Activated gamma-delta T cell (primary cell): ENCODE measurements around the gene MAST2.
"Not testable (repeated sequence)": the region's sequence is repeated elsewhere in the genome, so short reads cannot be mapped to it uniquely, and the experiment has no call there.

ENCODE experiments used
- DNase-seq: peaks from one replicate; lab custom pipeline; 2025; lab: John Stamatoyannopoulos, UW

The MAST2 gene

GRCh38 chr1:45938029-45938428, 134.6 kb downstream of the MAST2 start:
- no peak for DNase-seq

DNA sequence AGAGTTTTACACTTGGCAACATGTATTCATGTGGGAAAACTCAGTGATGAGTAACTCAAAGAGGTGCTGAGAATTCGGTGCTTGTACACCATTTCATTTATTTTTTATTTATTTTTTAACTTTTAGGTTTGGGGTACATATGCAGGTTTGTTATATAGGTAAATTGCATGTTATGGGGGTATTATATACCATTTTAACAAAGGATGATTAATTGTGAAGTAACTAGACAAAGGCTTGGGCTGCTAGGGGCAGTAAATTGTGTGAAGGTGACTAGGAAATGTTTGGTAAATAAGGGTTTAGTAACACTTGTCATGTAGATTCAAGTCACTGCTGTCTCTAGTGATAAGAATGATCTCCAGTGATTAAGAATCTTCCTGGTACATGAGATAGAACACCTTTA, 139.0 kb downstream of the MAST2 start:
- no peak for DNase-seq

DNA sequence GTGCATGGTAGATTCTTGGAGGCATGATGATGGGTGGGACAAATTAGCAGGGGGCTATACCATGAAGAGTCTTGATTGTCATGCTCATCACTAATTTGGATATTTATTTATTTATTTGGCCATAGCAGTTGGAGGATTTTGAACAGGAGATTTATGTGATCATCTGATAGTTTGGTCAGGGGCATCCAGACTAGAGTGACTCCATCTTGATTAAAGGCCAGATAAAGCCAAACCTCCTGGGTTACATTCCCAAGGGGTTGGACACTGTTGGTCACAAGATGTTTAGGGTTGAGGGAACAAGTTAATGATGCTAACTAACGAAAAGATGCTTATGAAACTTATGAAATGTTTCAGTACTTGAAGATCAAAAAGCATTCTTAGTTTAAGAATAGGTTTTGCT, 139.8 kb downstream of the MAST2 start:
- no peak for DNase-seq

- no peak for DNase-seq
These were observed 142.0 kb downstream of the MAST2 start for GRCh38 chr1:45945426-45945825.

- DNase-seq: not testable (repeated sequence)
These were observed 146.1 kb downstream of the MAST2 start for GRCh38 chr1:45949462-45949861.

- no peak for DNase-seq
These were observed 148.7 kb downstream of the MAST2 start for GRCh38 chr1:45952072-45952471.

GRCh38 chr1:45953934-45954847, 150.8 kb downstream of the MAST2 start:
- DNase-seq: no peak

DNA sequence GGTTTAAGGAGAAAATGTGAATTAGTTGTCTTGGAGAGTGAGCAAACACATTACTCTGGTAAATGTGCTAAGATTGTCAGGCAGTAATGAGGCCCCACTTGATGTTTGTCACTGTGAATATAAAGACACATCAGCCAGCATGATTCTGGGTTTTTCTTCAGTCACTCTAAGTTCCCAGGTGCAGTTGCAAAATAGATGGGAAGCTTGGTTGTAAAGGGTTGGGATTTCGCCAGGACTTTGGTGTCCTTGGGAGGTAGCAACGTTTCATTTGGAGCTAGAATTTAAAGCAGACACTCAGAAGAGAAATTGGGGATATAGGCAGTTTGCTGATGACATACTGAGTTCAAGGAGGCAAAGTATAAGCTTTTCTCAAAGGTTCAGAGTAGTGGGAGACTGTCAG, 154.3 kb downstream of the MAST2 start:
- DNase-seq: no peak

DNA sequence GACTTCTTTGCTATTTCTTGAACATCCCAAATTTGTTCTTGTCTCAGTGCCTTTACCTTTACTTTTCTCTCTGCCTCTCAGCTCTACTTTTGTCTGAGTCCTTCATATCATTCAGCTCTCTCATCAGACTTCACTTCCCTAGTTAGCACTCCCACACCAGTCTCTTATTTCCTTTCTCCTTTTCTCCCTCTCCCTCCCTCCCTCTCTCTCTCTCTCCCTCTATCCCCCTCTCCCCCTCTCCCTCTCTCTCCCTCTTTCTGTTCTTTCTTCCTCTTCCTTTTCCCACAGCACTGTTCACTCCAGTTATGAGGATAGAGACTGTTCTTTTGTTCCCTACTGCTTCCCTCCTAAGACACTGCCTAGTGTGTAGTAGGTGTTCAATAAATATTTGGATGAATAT, 154.9 kb downstream of the MAST2 start:
- no peak for DNase-seq

DNA sequence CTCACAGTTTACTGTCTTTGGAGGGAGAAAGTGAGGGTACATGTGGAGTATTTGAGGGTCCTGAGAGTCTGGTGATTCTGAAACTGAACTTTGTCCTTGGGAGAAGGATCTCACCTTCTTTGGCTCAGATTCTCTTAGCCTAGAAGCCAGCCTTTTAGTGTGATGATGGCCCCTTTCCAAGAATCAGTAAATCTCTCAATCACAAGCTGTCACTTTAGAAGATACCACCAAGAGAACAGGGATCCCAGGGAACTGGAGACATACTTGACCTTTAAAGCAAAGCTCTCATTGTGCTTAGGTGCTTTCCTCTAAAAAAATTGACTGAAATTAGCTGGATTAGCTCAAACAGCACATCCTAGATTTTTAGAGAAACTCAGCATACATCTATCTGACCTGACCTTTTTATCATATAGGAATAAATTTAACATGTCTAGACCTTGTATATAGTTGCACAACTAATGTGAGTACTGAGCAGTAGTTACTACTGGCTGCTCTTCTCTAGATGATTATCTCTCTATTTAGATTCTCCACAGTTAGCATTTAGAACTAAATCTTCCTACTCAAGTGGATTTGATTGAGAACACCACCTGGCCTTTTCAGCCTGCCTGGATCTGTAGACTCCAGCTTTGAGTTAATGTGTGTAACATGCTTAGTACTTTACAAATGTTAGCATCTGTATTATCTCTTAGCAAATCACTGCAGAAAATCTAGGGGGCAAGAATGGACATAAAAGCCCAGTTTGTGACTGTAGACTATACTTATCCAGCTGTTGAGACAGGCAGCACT, 157.7 kb downstream of the MAST2 start:
- no peak for DNase-seq

GRCh38 chr1:45961936-45962335, 158.5 kb downstream of the MAST2 start:
- DNase-seq: not testable (repeated sequence)

- DNase-seq: no peak
These were observed 165.7 kb downstream of the MAST2 start for GRCh38 chr1:45968941-45969666.

DNA sequence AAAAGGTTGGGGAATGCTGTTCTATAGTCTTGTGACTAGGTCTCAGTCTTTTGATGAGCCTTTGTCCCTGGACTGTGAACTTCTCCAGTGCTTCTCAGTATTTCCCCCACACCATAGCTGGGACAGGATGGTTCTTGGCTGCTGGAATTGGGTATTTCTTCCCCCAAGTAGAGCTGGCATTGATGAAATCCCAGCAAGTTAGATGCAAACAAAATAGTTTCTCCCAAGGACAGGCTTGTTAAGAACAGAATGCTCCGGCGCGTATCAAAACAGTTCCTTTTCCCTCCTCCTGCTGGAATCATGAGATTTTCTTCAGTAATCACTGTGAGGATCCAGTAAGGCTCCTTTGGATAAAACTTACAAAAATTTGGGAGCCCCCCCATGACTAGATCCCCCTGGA, 166.5 kb downstream of the MAST2 start:
- no peak for DNase-seq

DNA sequence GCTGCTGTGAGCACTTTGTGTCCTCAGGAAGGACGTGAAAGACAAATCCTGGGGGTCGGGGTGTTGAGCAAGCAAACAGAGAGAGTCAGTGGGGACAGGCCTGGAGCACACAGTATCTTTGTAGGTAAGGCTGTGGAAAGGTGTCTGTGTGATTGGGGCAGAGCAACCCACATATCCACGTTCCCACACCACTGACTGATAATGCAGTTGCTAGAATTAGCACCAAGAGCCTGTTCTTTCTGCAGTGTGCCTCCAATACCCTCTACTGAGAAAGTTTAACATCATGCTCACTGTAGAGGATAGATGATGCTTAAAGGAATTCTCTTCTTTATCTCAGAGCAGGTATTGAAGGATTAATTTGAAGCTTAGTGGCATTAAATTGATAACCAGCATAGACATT, 167.9 kb downstream of the MAST2 start:
- no peak for DNase-seq

- DNase-seq: no peak
These were observed 168.6 kb downstream of the MAST2 start for GRCh38 chr1:45971922-45972531.

DNA sequence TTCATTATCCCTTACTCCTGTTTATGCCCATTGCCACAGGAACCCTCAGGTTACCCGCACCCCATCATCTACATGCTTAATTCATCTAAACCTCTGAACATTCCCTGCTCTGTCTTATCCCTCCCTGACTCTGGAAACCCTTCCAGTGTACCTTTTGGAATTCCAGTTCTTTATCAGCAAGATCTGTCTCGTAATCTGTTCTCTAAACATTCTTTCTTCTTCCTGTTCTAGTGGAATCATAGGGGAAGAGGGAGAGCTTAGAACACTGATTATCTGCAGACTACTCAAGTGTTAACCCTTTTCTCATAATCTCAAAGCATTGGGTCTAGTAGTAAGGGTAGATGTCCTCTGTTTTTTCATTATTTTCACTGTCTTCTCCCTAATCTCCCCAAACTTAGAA, 169.2 kb downstream of the MAST2 start:
- no peak for DNase-seq

DNA sequence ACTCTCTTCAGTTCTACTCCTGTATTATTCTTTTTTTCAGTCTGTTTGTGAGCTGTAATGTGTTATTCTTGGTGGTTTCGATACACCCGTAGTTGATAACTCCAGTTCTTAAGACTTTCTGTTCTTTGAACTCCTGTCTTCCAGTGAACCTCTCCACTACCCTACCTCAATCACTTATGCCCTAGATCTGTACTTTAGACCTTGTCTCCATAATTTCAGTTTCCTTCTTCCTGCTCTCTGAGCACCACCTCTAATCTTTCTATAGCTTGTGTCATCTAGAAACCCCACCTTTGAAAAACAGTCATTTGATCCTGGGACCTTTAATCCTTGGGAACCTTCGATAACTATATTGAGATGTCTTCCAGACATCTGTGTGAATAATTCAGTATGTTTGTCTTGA, 169.7 kb downstream of the MAST2 start:
- no peak for DNase-seq

- no peak for DNase-seq
These were observed 171.3 kb downstream of the MAST2 start for GRCh38 chr1:45974541-45975269.

DNA sequence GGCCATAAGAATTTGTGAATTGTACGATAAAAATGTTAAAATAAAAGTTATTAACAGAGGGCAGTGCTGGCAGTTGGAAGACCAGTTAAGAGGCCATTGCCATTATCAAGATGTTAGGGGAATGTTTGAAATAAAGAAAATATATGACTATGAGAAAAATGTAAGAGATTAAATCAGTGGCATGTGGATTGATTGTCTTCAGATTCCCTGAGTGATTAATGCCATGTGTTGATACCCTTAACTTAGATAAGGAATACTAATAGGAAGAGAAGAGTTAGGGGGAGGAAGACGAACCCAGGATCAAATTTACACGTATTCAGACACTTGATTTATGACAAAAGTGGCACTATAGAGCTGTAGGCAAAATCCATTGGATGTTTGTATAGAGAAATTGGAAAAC, 173.2 kb downstream of the MAST2 start:
- DNase-seq: no peak

- no peak for DNase-seq
These were observed 175.8 kb downstream of the MAST2 start for GRCh38 chr1:45979074-45979777.

DNA sequence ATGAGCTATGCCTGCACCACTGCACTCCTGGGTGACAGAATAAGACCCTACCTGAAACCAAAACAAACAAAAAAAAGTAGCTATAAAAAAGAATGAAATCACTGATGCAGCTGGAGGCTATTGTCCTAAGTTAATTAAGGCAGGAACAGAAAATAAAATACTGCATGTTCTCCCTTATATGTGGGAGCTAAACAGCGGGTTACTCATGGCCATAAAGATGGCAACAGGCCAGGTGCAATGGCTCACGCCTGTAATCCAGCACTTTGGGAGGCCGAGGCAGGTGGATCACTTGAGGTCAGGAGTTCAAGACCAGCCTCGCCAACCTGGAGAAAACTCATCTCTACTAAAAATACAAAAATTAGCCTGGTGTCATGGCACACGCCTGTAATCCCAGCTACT, 176.4 kb downstream of the MAST2 start:
- no peak for DNase-seq
